ENCODE measurements around the gene MTOR. TPM values are rescaled to one million over a fixed set of nuclear protein-coding genes. Genes with fewer than 3 reads are reported as not detected.
A peak's percentile ranks its signal among the peaks of the same experiment; 100 is the strongest.

Gene MTOR
- total and polyA plus RNA-seq, 2 donors, result 25.2 to 31.3 TPM

GRCh38 chr1:11132563-11133293, 129.6 kb downstream of the MTOR start:
- H3K4me1 ChIP-seq (ENCODE audit: control insufficient read depth in 2 of 2, insufficient read depth in 2 of 2, low read length in 2 of 2), result no peaks in the 10 kb centered on the region
- no peaks in the 10 kb centered on the region for H3K27me3 ChIP-seq (ENCODE audit: control insufficient read depth in 2 of 2, insufficient read depth in 1 of 2, low read length in 1 of 2)
- DNase-seq (ENCODE audit: low read depth in 6 of 9, low spot score in 9 of 9), result peak in 3 of 9 donors; percentile 6 to 34 (median 11)
- no peak overlapping the region for H3K4me3 ChIP-seq (ENCODE audit: low read length in 2 of 2)
- no peaks in the 10 kb centered on the region for H3K9me3 ChIP-seq (ENCODE audit: control insufficient read depth in 2 of 2, insufficient read depth in 1 of 2, low read length in 1 of 2)
- H3K27ac ChIP-seq (ENCODE audit: low read depth in 1 of 2, low read length in 1 of 2), result no peak overlapping the region
- 68% methylated on average over 8 of the region's 8 CpGs for WGBS
- peaks cover 58 to 80% of the 10 kb centered on the region in 2 donors for H3K36me3 ChIP-seq (ENCODE audit: control insufficient read depth in 2 of 2, insufficient read depth in 2 of 2, low read length in 1 of 2)

DNA sequence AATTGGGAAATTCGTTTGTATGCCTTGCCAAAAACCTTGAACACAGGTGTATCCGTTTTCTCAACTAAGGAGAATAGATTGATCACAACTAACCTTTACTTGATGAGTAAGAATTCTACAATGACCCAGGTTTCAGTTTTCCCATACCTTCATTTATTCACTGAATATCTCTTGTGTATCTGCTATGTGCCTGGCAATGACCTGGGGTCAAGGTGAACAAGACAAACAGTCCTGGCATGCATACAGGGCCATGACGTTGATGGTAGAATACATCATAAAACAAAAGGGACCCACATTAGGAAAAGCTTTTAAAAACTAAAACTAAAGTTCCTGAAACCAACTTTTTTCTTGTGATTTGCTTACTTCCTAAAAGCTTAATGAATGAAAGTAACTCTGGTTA, 130.5 kb downstream of the MTOR start:
- DNase-seq (ENCODE audit: low read depth in 6 of 9, low spot score in 9 of 9), result no peak
- no peaks in the 10 kb centered on the region for H3K27me3 ChIP-seq (ENCODE audit: control insufficient read depth in 2 of 2, insufficient read depth in 1 of 2, low read length in 1 of 2)
- H3K27ac ChIP-seq (ENCODE audit: low read depth in 1 of 2, low read length in 1 of 2), result no peak overlapping the region
- no peak overlapping the region for H3K4me3 ChIP-seq (ENCODE audit: low read length in 2 of 2)
- no peaks in the 10 kb centered on the region for H3K4me1 ChIP-seq (ENCODE audit: control insufficient read depth in 2 of 2, insufficient read depth in 2 of 2, low read length in 2 of 2)
- H3K9me3 ChIP-seq (ENCODE audit: control insufficient read depth in 2 of 2, insufficient read depth in 1 of 2, low read length in 1 of 2), result no peaks in the 10 kb centered on the region
- H3K36me3 ChIP-seq (ENCODE audit: control insufficient read depth in 2 of 2, insufficient read depth in 2 of 2, low read length in 1 of 2), result peaks cover 61 to 85% of the 10 kb centered on the region in 2 donors
- WGBS, result 94% methylated on average over 3 of the region's 3 CpGs

GRCh38 chr1:11130406-11130805, 131.9 kb downstream of the MTOR start:
- Histone ChIP-seq H3K9me3 (ENCODE audit: control insufficient read depth in 2 of 2, insufficient read depth in 1 of 2, low read length in 1 of 2) (no peaks in the 10 kb centered on the region), H3K27me3 (ENCODE audit: control insufficient read depth in 2 of 2, insufficient read depth in 1 of 2, low read length in 1 of 2) (no peaks in the 10 kb centered on the region), H3K4me1 (ENCODE audit: control insufficient read depth in 2 of 2, insufficient read depth in 2 of 2, low read length in 2 of 2) (no peaks in the 10 kb centered on the region), H3K4me3 (ENCODE audit: low read length in 2 of 2) (no peak overlapping the region), H3K27ac (ENCODE audit: low read depth in 1 of 2, low read length in 1 of 2) (no peak overlapping the region), H3K36me3 (ENCODE audit: control insufficient read depth in 2 of 2, insufficient read depth in 2 of 2, low read length in 1 of 2) (peaks cover 63 to 92% of the 10 kb centered on the region in 2 donors)
- no peak for DNase-seq (ENCODE audit: low read depth in 6 of 9, low spot score in 9 of 9)
- 98% methylated on average over 17 of the region's 17 CpGs for WGBS

DNA sequence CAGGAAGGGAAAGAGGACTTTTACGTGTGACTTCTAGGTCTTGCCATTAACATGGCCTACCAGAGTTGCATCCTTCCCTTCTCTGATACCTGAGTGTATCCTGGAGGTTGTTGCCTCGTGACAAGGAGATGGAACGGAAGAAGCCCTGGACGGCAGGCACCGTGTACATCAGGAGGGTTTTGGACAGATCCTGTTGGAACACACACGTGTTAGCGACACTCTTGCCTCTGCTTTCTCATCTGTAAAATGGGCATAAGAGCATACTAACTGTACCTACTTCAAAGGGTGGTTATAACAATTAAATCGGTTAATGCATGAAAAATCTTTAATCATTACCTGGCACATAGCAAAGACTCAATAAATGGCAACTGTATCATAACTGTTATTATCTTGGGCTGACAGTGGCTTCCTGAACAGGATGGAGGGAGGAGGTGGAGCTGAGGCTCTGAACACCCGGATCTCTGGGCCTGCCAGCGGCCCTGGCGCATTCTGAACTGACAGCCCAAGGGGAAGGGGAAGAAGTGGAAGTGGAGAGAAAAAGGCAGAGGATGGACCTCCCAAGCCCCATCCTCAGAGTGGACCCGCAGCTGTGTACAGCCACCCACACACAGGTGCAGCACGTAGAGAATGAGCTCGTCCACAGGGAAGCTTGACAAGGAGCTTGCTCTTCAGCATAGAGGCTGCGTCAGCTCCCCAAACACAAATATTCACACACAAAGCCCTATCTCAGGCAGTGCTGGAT, 132.5 kb downstream of the MTOR start:
- Histone ChIP-seq H3K27me3 (ENCODE audit: control insufficient read depth in 2 of 2, insufficient read depth in 1 of 2, low read length in 1 of 2) (no peaks in the 10 kb centered on the region), H3K27ac (ENCODE audit: low read depth in 1 of 2, low read length in 1 of 2) (no peak overlapping the region), H3K4me1 (ENCODE audit: control insufficient read depth in 2 of 2, insufficient read depth in 2 of 2, low read length in 2 of 2) (no peaks in the 10 kb centered on the region), H3K36me3 (ENCODE audit: control insufficient read depth in 2 of 2, insufficient read depth in 2 of 2, low read length in 1 of 2) (peaks cover 67 to 95% of the 10 kb centered on the region in 2 donors), H3K9me3 (ENCODE audit: control insufficient read depth in 2 of 2, insufficient read depth in 1 of 2, low read length in 1 of 2) (no peaks in the 10 kb centered on the region), H3K4me3 (ENCODE audit: low read length in 2 of 2) (no peak overlapping the region)
- 98% methylated on average over 15 of the region's 15 CpGs for WGBS
- DNase-seq (ENCODE audit: low read depth in 6 of 9, low spot score in 9 of 9), result no peak

GRCh38 chr1:11126569-11126968, 135.8 kb downstream of the MTOR start:
- peaks cover 84 to 90% of the 10 kb centered on the region in 2 donors for H3K36me3 ChIP-seq (ENCODE audit: control insufficient read depth in 2 of 2, insufficient read depth in 2 of 2, low read length in 1 of 2)
- no peak overlapping the region for H3K4me3 ChIP-seq (ENCODE audit: low read length in 2 of 2)
- no peak overlapping the region for H3K27ac ChIP-seq (ENCODE audit: low read depth in 1 of 2, low read length in 1 of 2)
- H3K27me3 ChIP-seq (ENCODE audit: control insufficient read depth in 2 of 2, insufficient read depth in 1 of 2, low read length in 1 of 2), result no peaks in the 10 kb centered on the region
- no peaks in the 10 kb centered on the region for H3K9me3 ChIP-seq (ENCODE audit: control insufficient read depth in 2 of 2, insufficient read depth in 1 of 2, low read length in 1 of 2)
- no peaks in the 10 kb centered on the region for H3K4me1 ChIP-seq (ENCODE audit: control insufficient read depth in 2 of 2, insufficient read depth in 2 of 2, low read length in 2 of 2)
- WGBS, result 97% methylated on average over 5 of the region's 5 CpGs
- DNase-seq (ENCODE audit: low read depth in 6 of 9, low spot score in 9 of 9), result no peak

DNA sequence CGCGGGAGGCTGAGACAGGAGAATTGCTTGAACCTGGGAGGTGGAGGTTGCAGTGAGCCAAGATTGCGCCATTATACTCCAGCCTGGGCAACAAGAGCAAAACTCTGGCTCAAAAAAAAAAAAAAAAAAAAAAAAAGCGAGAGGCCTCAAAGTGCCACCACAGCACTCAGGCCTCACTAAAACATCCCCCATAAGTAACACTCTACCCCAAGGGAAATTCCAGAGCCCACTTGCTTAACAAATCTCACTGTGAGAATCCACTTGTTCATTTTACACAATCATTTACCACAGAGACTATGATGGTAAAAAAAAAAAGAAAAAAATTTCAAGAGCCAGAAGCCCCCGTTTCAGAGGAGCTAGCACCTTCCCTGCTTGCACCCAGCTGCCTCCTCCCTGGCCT, 136.4 kb downstream of the MTOR start:
- H3K4me3 ChIP-seq (ENCODE audit: low read length in 2 of 2), result no peak overlapping the region
- H3K27me3 ChIP-seq (ENCODE audit: control insufficient read depth in 2 of 2, insufficient read depth in 1 of 2, low read length in 1 of 2), result no peaks in the 10 kb centered on the region
- H3K36me3 ChIP-seq (ENCODE audit: control insufficient read depth in 2 of 2, insufficient read depth in 2 of 2, low read length in 1 of 2), result peaks cover 86 to 90% of the 10 kb centered on the region in 2 donors
- H3K9me3 ChIP-seq (ENCODE audit: control insufficient read depth in 2 of 2, insufficient read depth in 1 of 2, low read length in 1 of 2), result no peaks in the 10 kb centered on the region
- H3K27ac ChIP-seq (ENCODE audit: low read depth in 1 of 2, low read length in 1 of 2), result no peak overlapping the region
- 98% methylated on average over 5 of the region's 5 CpGs for WGBS
- no peak for DNase-seq (ENCODE audit: low read depth in 6 of 9, low spot score in 9 of 9)
- H3K4me1 ChIP-seq (ENCODE audit: control insufficient read depth in 2 of 2, insufficient read depth in 2 of 2, low read length in 2 of 2), result no peaks in the 10 kb centered on the region

DNA sequence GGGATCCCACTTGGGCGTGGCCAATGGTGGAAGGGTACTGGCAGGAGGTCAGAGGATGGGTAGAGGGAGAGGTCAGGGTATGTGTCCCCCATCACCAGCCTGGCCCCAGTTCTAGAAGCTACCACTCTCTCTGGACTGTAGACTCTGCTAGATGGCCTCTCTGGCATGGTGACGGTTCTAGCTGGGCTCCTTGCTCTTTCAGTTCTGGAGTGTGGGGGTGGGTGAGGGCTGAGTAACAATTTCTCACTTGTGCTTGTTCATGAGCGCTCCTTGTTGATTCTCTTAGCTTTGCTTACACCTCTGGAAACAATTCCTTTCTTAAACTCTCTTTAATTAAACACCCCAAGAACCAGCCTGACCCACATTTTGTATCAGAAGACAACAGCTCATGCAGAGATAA, 137.4 kb downstream of the MTOR start:
- Histone ChIP-seq H3K9me3 (ENCODE audit: control insufficient read depth in 2 of 2, insufficient read depth in 1 of 2, low read length in 1 of 2) (no peaks in the 10 kb centered on the region), H3K4me1 (ENCODE audit: control insufficient read depth in 2 of 2, insufficient read depth in 2 of 2, low read length in 2 of 2) (no peaks in the 10 kb centered on the region), H3K27me3 (ENCODE audit: control insufficient read depth in 2 of 2, insufficient read depth in 1 of 2, low read length in 1 of 2) (no peaks in the 10 kb centered on the region), H3K36me3 (ENCODE audit: control insufficient read depth in 2 of 2, insufficient read depth in 2 of 2, low read length in 1 of 2) (peaks cover 80 to 81% of the 10 kb centered on the region in 2 donors), H3K4me3 (ENCODE audit: low read length in 2 of 2) (no peak overlapping the region), H3K27ac (ENCODE audit: low read depth in 1 of 2, low read length in 1 of 2) (no peak overlapping the region)
- DNase-seq (ENCODE audit: low read depth in 6 of 9, low spot score in 9 of 9), result no peak
- 98% methylated on average over 3 of the region's 3 CpGs for WGBS

GRCh38 chr1:11116318-11116717, 146.0 kb downstream of the MTOR start:
- H3K36me3 ChIP-seq (ENCODE audit: control insufficient read depth in 2 of 2, insufficient read depth in 2 of 2, low read length in 1 of 2), result peaks cover 39 to 63% of the 10 kb centered on the region in 2 donors
- H3K4me3 ChIP-seq (ENCODE audit: low read length in 2 of 2), result no peak overlapping the region
- no peak for DNase-seq (ENCODE audit: low read depth in 6 of 9, low spot score in 9 of 9)
- H3K27ac ChIP-seq (ENCODE audit: low read depth in 1 of 2, low read length in 1 of 2), result no peak overlapping the region
- H3K9me3 ChIP-seq (ENCODE audit: control insufficient read depth in 2 of 2, insufficient read depth in 1 of 2, low read length in 1 of 2), result no peaks in the 10 kb centered on the region
- no peaks in the 10 kb centered on the region for H3K4me1 ChIP-seq (ENCODE audit: control insufficient read depth in 2 of 2, insufficient read depth in 2 of 2, low read length in 2 of 2)
- H3K27me3 ChIP-seq (ENCODE audit: control insufficient read depth in 2 of 2, insufficient read depth in 1 of 2, low read length in 1 of 2), result no peaks in the 10 kb centered on the region
- WGBS, result 99% methylated on average over 2 of the region's 2 CpGs

DNA sequence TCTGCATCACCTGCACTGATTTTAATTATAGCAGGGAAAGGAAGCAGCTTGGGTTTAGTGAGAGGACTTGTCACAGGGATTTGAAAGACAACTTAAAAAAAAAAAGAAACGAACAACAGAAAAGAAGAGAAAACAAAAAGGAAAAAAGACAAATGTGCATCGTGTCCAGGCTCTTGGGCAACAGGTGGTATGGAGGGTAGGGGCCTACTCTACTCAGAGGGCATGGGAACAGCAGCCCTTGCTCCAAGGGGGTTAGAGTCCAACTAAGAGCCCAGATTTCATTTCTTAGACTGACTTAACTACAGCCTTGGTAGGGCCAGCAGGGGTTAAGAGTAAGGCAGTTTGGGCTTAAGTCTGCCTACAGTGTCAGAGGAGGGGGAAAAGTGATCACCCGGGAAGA, 147.4 kb downstream of the MTOR start:
- Histone ChIP-seq H3K4me3 (ENCODE audit: low read length in 2 of 2) (no peak overlapping the region), H3K27me3 (ENCODE audit: control insufficient read depth in 2 of 2, insufficient read depth in 1 of 2, low read length in 1 of 2) (no peaks in the 10 kb centered on the region), H3K4me1 (ENCODE audit: control insufficient read depth in 2 of 2, insufficient read depth in 2 of 2, low read length in 2 of 2) (no peaks in the 10 kb centered on the region), H3K36me3 (ENCODE audit: control insufficient read depth in 2 of 2, insufficient read depth in 2 of 2, low read length in 1 of 2) (peaks cover 35 to 61% of the 10 kb centered on the region in 2 donors), H3K27ac (ENCODE audit: low read depth in 1 of 2, low read length in 1 of 2) (no peak overlapping the region), H3K9me3 (ENCODE audit: control insufficient read depth in 2 of 2, insufficient read depth in 1 of 2, low read length in 1 of 2) (no peaks in the 10 kb centered on the region)
- DNase-seq (ENCODE audit: low read depth in 6 of 9, low spot score in 9 of 9), result no peak
- 95% methylated on average over 3 of the region's 3 CpGs for WGBS

All from thymus (tissue), 11 donors.